Epithelial cell of esophagus (primary cell): ENCODE data around the gene GALNT17.

Experiments used
- DNase-seq: peaks from one replicate; pipeline ENCODE4 v3.0.0; 2010; ENCODE audit warnings: low read depth
- H3K4me3 ChIP-seq: 2 replicates; pipeline ENCODE4 v1.5.1; 2011; ENCODE audit warnings: mild to moderate bottlenecking, low read length, control low read depth
- CTCF ChIP-seq: IDR thresholded peaks from 2 replicates; pipeline ENCODE4 v1.5.1; 2011; ENCODE audit warnings: low read depth, mild to moderate bottlenecking, low read length, control low read depth, inconsistent platforms; ENCODE audit not compliant: insufficient read depth; ENCODE audit errors: missing control alignments

GALNT17 gene

GRCh38 chr7:71130031-71130679, 1.8 kb upstream of the GALNT17 start:
- no peak for DNase-seq
- H3K4me3 ChIP-seq: no peak overlapping the region
- no peak for TF ChIP-seq CTCF

- no peak for TF ChIP-seq CTCF
- no peak overlapping the region for H3K4me3 ChIP-seq
Measured at GRCh38 chr7:71131256-71132126, 453 bp upstream of the GALNT17 start.

GRCh38 chr7:71132377-71133231, 660 bp downstream of the GALNT17 start:
- DNase-seq: no peak
- H3K4me3 ChIP-seq: no peak overlapping the region
- no peak for TF ChIP-seq CTCF

More at GRCh38 chr7:71131256-71132126, 453 bp upstream of the GALNT17 start:
- DNase-seq: no peak

- no peak for DNase-seq
- no peak overlapping the region for H3K4me3 ChIP-seq
- TF ChIP-seq CTCF: no peak
Measured at GRCh38 chr7:71133232-71133622, 1.3 kb downstream of the GALNT17 start.

GRCh38 chr7:71133856-71134255, 1.9 kb downstream of the GALNT17 start:
- no peak overlapping the region for H3K4me3 ChIP-seq
- TF ChIP-seq CTCF: no peak
- no peak for DNase-seq

GRCh38 chr7:71135116-71135515, 3.2 kb downstream of the GALNT17 start:
- no peak overlapping the region for H3K4me3 ChIP-seq
- no peak for DNase-seq
- no peak for TF ChIP-seq CTCF
